Central memory CD8-positive, alpha-beta T cell (primary cell): ENCODE measurements around the gene SUSD1.

Experiments
- ATAC-seq: fragments of 150-1000 bp; cut with Tn5 transposase; replicated peaks from 2 replicates; pipeline ENCODE4 v1.10.0; 2022; ENCODE audit warnings: mild to moderate bottlenecking, moderate FRiP score, moderate number of reproducible peaks; ENCODE audit not compliant: poor library complexity, severe bottlenecking; ENCODE audit errors: extremely low read depth
- DNase-seq, 2 donors: peaks; one replicate each; pipeline ENCODE4 v3.0.0; 2021; ENCODE audit warnings: low spot score in 2 of 2
- H3K27ac Mint-ChIP-seq: one replicate; pipeline ENCODE4 v1.8.0; 2022; ENCODE audit warnings: low read depth, mild to moderate bottlenecking, moderate library complexity, mixed read lengths
- H3K27me3 Mint-ChIP-seq: one replicate; pipeline ENCODE4 v1.8.0; 2022; ENCODE audit warnings: mixed read lengths
- H3K36me3 Mint-ChIP-seq: one replicate; pipeline ENCODE4 v1.8.0; 2022; ENCODE audit warnings: mild to moderate bottlenecking, moderate library complexity, mixed read lengths; ENCODE audit not compliant: insufficient read depth
- H3K4me1 Mint-ChIP-seq: one replicate; pipeline ENCODE4 v1.8.0; 2022; ENCODE audit warnings: mixed read lengths
- H3K4me3 Mint-ChIP-seq: one replicate; pipeline ENCODE4 v1.8.0; 2022; ENCODE audit warnings: mild to moderate bottlenecking, moderate library complexity, mixed read lengths
- H3K9me3 Mint-ChIP-seq: one replicate; pipeline ENCODE4 v1.8.0; 2022; ENCODE audit warnings: mixed read lengths

The SUSD1 gene

GRCh38 chr9:112120030-112120341, 55.1 kb downstream of the SUSD1 start:
- Mint-ChIP-seq H3K9me3 (no peaks in the 10 kb centered on the region), H3K27ac (no peak overlapping the region), H3K4me3 (no peak overlapping the region), H3K4me1 (peaks cover 21% of the 10 kb centered on the region), H3K27me3 (no peaks in the 10 kb centered on the region), H3K36me3 (peaks cover 17% of the 10 kb centered on the region)
- no peak for ATAC-seq
- DNase-seq: no peak

GRCh38 chr9:112119225-112120029, 55.7 kb downstream of the SUSD1 start:
- ATAC-seq: no peak
- peaks cover 17% of the 10 kb centered on the region for H3K36me3 Mint-ChIP-seq
- DNase-seq: no peak
- H3K4me1 Mint-ChIP-seq: peaks cover 21% of the 10 kb centered on the region
- H3K27ac Mint-ChIP-seq: no peak overlapping the region
- no peak overlapping the region for H3K4me3 Mint-ChIP-seq
- no peaks in the 10 kb centered on the region for H3K9me3 Mint-ChIP-seq
- H3K27me3 Mint-ChIP-seq: no peaks in the 10 kb centered on the region

DNA sequence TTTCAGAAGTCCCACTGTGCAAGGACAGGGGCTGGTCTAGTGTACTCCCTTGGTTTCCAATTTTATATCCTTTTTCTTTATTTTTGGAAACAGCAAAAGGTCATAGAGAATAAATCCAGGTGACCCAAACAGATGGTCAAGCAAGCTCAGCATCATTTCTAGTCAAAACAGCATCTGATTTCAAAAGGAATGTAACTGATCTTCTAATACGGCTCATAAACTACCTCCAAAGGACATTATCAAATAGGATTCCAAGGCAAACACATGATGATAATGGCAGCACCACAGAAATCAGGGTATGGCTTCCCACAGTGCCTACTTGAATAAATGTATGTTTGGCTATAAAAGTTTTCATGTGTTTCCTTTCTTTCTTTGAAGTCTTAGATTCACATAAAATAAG, 57.1 kb downstream of the SUSD1 start:
- Mint-ChIP-seq H3K27ac (no peak overlapping the region), H3K9me3 (no peaks in the 10 kb centered on the region), H3K4me3 (no peak overlapping the region), H3K36me3 (peaks cover 13% of the 10 kb centered on the region), H3K27me3 (no peaks in the 10 kb centered on the region), H3K4me1 (peaks cover 19% of the 10 kb centered on the region)
- no peak for ATAC-seq
- no peak for DNase-seq

DNA sequence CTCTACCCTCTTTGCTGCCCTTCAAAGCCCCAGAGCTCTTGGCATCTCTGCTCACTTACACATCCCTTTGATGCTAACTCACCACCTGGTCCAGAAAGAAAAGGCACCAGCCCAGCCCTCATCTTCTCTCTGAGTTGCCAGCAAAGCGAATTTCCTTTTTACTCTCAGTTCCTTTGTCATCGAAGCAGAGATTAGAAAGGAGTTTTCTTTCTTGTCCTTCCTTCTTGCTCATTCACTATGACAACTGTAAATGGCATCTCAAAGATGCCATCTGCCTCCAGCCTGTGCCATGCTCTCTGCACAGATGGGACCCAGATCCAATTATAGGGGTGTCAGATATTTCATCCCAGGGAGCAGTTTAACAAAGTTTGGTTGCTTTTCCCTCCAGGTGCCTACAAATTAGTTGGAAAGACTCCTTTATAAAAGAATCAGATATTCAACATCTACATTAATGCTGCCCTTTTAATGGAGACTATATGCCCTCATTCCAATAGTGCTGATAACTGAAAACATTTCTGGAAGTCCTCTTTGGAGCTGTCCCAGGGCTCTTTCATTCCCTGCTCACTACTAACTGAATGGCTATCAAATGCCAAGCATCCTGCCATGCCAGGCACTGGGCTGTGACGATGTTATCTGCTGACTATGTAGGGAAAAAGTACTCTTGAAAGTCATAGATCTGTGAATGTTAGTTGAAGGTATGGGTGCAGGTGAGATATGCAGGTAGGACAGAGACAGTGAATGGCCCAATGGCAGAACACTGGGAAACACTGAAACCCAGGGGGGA, 58.9 kb downstream of the SUSD1 start:
- Mint-ChIP-seq H3K27ac (no peak overlapping the region), H3K36me3 (peaks cover 15% of the 10 kb centered on the region), H3K4me3 (no peak overlapping the region), H3K4me1 (peaks cover under 1% of the 10 kb centered on the region), H3K27me3 (no peaks in the 10 kb centered on the region), H3K9me3 (no peaks in the 10 kb centered on the region)
- ATAC-seq (no peak), DNase-seq (no peak)

GRCh38 chr9:112115109-112115508, 60.0 kb downstream of the SUSD1 start:
- Mint-ChIP-seq H3K36me3 (peaks cover 18% of the 10 kb centered on the region), H3K9me3 (no peaks in the 10 kb centered on the region), H3K4me1 (no peaks in the 10 kb centered on the region), H3K4me3 (no peak overlapping the region), H3K27me3 (no peaks in the 10 kb centered on the region), H3K27ac (peak overlapping the region; percentile 36)
- DNase-seq (no peak), ATAC-seq (no peak)

DNA sequence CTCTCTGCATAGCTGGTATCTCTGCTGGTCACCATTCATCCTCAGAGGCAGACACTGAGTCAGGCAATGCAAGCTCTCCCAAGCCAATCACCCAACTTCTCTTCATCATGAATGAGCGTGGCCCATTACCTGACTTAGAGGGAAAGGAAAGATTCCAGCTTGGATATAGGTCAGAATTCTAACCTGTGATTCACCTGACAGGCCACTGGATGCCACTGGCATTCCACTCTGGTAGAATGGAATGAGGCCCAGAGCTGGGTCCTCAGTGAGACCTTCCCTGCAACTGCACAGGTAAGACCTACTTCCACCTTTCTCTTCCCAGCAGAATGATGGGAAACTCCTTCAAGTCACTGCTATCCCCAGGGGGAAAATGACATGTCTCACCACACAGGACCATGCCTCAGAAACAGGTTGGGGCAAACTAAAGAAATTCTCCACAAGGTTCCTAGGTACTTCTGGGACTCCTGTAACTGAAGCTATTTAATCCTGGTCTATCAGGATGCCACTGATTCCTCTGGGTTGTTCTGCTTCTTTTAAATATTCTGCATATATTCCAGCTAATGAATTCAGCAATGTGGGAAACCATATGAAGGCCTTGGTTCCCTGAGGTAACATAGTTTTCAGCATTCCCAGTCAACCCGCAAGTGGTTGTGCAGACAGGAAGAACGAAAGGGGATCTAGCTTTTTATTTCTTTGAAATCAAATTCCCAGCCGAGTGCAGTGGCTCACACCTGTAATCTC, 62.0 kb downstream of the SUSD1 start:
- H3K36me3 Mint-ChIP-seq: peaks cover 21% of the 10 kb centered on the region
- H3K9me3 Mint-ChIP-seq: no peaks in the 10 kb centered on the region
- H3K4me1 Mint-ChIP-seq: no peaks in the 10 kb centered on the region
- no peaks in the 10 kb centered on the region for H3K27me3 Mint-ChIP-seq
- no peak overlapping the region for H3K4me3 Mint-ChIP-seq
- DNase-seq: no peak
- ATAC-seq: no peak
- H3K27ac Mint-ChIP-seq: no peak overlapping the region

- Mint-ChIP-seq H3K4me1 (no peaks in the 10 kb centered on the region), H3K9me3 (no peaks in the 10 kb centered on the region), H3K36me3 (peaks cover 21% of the 10 kb centered on the region), H3K27me3 (no peaks in the 10 kb centered on the region), H3K4me3 (no peak overlapping the region), H3K27ac (no peak overlapping the region)
- no peak for ATAC-seq
- no peak for DNase-seq
Measured at GRCh38 chr9:112112519-112112918, 62.6 kb downstream of the SUSD1 start.

DNA sequence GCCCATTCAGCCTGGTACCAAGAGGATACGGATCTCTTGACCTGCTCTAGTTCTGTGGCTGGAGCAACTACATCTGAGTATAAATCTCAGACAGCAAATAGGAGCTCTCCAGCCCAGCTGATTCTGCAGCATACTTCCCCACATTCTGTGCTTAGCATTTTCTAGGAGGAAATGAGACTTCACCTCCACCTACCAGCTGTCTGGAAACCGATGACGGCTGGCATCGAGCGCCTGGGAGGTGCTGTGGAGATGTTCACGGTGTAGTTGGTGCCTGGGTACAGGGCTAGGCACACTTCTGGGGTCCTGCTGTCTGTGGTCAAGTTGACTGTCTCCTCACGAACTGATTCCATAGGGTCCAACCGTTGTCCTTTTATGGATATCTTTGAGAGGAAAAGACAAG, 63.6 kb downstream of the SUSD1 start:
- DNase-seq (no peak), ATAC-seq (no peak)
- no peaks in the 10 kb centered on the region for H3K4me1 Mint-ChIP-seq
- no peaks in the 10 kb centered on the region for H3K9me3 Mint-ChIP-seq
- no peak overlapping the region for H3K27ac Mint-ChIP-seq
- H3K36me3 Mint-ChIP-seq: peaks cover 21% of the 10 kb centered on the region
- no peaks in the 10 kb centered on the region for H3K27me3 Mint-ChIP-seq
- no peak overlapping the region for H3K4me3 Mint-ChIP-seq

DNA sequence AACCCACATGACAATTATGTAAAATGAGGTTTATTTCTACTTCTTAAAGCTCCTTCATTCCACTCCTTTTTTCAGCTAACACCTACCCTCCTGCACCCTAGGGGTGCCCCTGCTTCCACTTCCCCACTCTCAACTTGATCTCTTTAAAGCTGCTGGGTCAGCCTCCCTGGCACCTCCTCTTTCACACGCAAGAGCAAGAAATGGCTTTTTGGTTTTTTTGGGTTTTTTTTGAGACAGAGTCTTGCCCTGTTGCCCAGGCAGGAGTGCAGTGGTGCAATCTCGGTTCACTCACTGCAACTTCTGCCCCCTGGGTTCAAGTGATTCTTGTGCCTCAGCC, 64.4 kb downstream of the SUSD1 start:
- Mint-ChIP-seq H3K4me3 (no peak overlapping the region), H3K4me1 (no peaks in the 10 kb centered on the region), H3K36me3 (peaks cover 19% of the 10 kb centered on the region), H3K27ac (no peak overlapping the region), H3K27me3 (no peaks in the 10 kb centered on the region), H3K9me3 (no peaks in the 10 kb centered on the region)
- ATAC-seq (no peak), DNase-seq (no peak)

DNA sequence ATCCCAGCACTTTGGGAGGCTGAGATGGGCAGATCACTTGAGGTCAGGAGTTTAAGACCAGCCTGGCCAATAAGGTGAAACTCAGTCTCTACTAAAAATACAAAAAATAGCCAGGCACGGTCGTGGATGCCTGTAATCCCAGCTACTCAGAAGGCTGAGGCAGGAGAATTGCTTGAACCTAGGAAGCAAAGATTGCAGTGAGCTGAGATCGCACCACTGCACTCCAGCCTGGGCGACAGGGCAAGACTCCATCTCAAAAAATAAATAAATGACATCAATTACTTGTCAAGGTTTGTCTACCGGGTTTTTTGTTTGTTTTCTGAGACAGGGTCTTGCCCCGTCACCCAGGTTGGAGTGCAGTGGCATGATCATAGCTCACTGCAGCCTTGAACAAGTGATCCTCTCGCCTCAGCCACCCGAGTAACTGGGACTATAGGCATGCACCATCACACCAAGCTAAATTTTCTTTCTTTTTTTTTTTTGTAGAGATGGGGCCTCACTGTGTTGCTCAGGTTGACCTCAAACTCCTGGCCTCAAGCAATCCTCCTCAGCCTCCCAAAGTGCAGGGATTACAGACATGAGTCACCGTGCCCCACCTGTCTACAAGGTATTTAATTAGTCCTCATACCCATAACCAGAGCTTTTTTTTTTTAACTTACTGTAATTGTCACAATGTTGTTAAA, 64.9 kb downstream of the SUSD1 start:
- H3K36me3 Mint-ChIP-seq: peaks cover 19% of the 10 kb centered on the region
- no peak overlapping the region for H3K4me3 Mint-ChIP-seq
- no peak overlapping the region for H3K27ac Mint-ChIP-seq
- no peaks in the 10 kb centered on the region for H3K27me3 Mint-ChIP-seq
- DNase-seq: no peak
- no peaks in the 10 kb centered on the region for H3K9me3 Mint-ChIP-seq
- H3K4me1 Mint-ChIP-seq: no peaks in the 10 kb centered on the region
- ATAC-seq: no peak

DNA sequence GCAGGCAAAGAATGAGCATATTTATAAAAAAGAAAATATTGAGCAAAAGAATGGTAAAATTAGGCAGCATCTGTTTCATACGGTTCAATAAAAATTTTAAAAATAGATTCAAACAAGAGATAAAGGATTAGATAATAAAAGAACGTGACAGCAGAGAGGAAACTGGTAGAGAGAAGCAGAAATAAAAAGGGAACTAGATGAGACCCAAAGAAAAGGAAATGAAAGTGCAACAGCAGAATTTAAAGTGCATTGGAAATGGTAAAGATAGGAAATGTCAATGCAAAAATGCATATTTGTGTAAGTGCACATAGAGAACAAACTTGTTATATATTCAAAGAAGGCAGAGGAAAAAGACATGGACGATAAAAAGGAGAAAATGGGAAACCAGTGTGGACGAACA, 70.2 kb downstream of the SUSD1 start:
- Mint-ChIP-seq H3K9me3 (no peaks in the 10 kb centered on the region), H3K27me3 (no peaks in the 10 kb centered on the region), H3K4me3 (no peak overlapping the region), H3K4me1 (no peaks in the 10 kb centered on the region), H3K36me3 (peaks cover 11% of the 10 kb centered on the region), H3K27ac (no peak overlapping the region)
- ATAC-seq (no peak), DNase-seq (no peak)

- no peak for DNase-seq
- Mint-ChIP-seq H3K27ac (no peak overlapping the region), H3K36me3 (peaks cover 11% of the 10 kb centered on the region), H3K4me1 (no peaks in the 10 kb centered on the region), H3K4me3 (no peak overlapping the region), H3K27me3 (no peaks in the 10 kb centered on the region), H3K9me3 (no peaks in the 10 kb centered on the region)
- ATAC-seq: no peak
Measured at GRCh38 chr9:112104401-112104800, 70.7 kb downstream of the SUSD1 start.
